ENCODE measurements around the gene SLC22A23.

The SLC22A23 gene

DNA sequence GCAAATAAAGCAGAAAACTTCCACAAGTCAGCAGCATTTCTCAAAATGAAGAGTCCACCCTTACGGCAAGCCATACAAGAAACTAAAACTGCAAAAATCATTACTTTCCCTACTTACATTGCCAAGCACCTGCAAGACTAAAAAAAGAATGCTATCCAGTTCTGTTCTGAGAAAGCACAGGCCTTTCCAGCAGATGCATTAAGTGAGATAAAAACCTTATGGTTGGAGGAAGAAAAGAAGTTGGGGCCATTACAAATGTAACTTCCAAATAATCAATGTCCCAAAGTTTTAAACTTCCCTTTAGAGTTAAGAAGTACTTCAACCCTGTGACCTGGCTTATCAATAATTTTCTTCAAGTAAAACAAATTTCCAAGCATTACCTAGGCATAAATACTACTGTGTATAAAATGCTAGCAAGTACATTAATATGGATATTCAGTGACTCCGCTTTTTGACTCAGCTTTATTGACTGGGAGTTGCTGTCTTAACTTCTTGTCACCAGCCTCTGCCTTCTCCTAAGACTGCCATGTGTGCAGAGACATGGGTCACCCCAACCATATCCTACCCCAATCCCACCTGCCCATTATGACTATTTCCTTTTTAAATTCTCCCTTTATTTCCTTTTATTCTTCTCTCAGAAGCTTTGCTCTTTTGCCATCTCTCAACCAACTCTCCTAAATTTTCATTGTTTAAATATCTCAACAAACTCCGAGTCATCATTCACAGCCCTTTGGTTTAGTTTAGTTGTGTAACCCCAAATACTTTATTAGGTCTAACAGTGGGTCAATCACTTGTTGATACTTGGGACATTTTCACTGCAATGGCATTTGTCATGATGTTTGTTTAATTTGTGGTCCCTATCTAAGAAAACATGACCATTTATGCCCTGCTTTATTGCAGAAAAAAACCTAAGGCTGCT is 49.7 kb downstream of the SLC22A23 start:
- DNase-seq, result no peak

DNA sequence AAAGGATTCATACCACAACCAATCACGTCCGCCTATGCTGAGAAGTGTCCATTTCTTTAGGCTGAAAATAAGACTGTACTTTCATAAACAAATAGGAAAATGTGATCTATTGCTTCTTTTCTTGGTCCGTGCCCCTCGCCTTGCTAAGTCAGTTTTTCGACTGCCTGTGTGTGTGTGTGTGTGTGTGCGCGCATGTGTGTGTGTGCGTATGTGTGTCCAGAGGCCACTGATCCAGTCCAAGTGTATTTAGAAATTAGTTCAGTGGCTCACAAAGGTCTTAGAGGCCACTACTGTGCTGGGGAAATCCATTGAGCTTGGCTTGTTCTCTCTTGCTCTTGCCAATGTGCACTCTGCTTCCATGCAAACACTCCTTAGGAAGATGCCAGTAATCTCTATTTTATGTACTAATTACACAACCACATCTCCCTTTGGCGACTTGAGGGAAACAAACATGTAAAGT is 50.5 kb downstream of the SLC22A23 start:
- DNase-seq, result no peak

DNA sequence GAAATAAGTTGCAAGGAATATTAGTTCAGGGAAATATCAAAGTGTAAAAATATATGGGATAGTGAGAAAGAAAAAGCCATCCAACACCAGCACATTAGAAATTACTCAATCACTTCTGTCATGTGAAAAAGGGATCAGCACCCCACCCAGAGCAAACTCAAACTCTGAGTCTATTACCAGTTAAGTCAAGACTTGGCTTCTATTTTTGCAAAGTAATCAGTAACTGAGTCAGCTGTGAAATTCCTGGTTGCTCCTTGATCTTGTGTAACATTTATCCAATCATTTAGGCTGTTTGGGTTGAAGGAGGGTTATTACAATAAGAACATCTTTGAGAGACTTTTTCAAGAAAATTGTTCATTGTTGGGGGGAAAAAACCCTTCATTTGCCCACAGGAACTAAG is 51.2 kb downstream of the SLC22A23 start:
- no peak for DNase-seq

DNA sequence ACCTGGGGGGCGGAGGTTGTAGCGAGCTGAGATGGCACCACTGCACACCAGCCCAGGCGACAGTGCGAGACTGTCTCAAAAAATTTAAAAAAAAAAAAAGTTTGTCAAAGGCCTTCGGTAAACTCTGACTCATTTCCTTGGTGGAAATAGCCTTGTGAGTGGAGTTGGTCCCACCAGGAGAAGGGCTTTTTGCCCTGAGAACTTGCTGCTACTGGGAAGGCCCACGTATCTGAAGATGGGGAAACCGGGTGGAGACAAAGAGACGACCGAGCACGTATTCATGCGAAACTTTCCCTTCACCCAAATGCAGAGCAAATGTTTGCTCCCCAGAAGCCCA is 51.7 kb downstream of the SLC22A23 start:
- DNase-seq, result no peak

GRCh38 chr6:3403238-3404173 is 53.3 kb downstream of the SLC22A23 start:
- DNase-seq, result no peak

GRCh38 chr6:3402310-3403237 is 54.3 kb downstream of the SLC22A23 start:
- peak in 1 of 58 donors; percentile 11 for DNase-seq

- DNase-seq, result no peak
Observed at GRCh38 chr6:3400162-3400561, 56.7 kb downstream of the SLC22A23 start.

DNA sequence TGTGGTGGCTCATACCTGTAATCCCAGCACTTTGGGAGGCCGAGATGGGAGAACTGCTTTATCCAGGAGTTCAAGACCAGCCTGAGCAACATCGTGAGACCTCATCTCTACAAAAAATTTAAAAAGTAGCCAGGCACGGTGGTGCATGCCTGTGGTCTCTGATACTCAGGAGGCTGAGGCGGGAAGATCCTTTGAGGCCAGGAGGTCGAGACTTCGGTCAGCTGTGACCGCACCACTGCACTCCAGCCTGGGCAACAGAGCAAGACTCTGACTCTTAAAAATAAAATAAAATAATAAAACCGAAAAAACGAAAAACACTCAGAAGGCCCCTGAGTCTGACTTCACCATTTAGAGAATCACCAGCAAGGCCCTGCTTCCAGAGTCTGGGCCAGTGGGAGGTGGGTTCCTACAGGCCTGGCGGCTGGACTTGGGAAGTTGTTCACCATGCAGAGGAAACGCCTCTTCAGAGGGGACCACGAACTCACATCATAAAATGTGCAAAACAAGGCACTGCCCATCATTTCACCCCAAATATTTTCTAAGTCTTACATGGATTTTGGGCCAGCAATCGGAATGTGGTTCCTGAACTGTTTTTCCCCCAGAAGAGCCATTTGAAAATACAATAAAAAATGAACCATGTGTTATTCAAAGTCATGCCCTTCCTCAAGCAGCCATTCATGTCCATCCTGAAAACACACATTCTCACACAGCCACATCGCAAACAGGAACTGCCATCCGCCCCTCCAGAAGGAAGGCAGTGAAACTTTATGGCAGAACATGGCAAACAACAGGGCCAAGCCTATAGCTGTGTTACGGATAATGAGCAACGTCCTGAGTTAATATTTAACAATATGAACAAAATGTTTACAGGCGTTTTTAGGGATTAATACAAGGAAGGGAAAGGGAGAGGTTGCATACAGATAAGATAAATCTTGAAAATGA is 57.8 kb downstream of the SLC22A23 start:
- no peak for DNase-seq

GRCh38 chr6:3398165-3398562 is 58.7 kb downstream of the SLC22A23 start:
- DNase-seq, result peak in 7 of 58 donors; percentile 12 to 53 (median 27)

- DNase-seq, result no peak
Observed at GRCh38 chr6:3397229-3398164, 59.4 kb downstream of the SLC22A23 start.

DNA sequence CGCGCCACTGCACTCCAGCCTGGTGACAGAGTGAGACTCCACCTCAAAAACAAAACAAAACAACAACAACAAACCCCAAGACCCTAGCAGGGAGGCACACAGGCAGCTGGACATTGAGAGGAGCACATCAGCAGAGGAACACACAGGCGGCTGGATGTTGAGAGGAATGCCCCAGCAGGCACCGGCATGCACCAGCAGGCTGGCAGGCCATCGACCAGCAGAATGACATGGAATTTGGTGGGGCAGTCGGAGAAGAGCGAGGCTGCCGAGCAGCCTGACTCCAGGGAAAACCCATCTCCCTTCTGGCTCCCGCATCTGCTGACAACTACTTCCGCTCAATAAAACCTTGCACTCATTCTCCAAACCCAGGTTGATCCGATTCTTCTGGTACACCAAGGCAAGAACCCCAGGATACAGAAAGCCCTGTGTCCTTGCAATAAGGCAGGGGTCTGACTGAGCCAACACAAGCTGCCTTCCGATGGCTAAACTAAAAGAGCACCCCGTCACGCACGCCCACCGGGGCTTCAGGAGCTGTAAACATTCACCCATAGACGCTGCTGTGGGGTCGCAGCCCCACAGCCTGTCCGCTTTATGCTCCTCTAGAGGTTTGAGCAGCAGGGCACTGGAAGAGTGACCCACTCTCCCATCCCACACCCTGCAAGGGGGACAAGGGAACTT is 60.2 kb downstream of the SLC22A23 start:
- DNase-seq, result peak in 1 of 58 donors; percentile 27

DNA sequence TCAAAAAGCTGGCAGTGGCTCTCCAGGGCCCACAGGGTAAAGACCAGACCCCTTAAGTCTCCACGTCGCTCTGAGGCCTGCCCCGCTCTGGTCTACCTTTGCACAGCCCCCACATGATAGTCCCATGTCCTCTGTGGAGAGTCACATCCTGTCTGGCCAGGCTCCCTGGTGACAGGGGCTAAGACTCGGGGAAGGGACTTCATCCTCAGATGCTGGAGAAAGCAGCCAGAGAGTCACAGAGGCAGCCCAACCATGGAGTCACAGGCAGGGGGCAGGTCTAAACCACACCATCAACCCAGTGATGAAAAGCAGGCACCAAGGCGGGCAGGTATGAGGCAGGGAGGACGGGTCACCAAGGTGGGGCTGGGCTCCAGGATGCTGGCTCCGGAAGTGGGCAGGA is 62.2 kb downstream of the SLC22A23 start:
- no peak for DNase-seq

DNA sequence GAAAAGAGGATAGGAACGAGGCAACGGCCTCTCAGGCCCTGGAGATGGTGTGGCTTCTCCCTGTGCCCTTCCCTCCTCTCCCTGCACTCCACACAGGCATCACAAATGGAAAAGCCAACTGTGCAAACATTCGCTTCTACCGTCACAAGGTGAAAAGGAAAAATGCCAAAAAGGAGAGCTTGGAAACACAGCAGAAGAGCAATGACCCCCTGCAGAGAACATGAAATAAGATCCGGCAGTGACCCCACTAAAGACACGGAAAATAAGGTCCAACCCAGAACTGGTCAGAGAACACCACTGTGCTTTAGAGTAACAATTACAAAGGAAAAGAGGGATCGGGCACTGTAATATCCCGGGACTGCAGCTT is 63.0 kb downstream of the SLC22A23 start:
- no peak for DNase-seq

DNA sequence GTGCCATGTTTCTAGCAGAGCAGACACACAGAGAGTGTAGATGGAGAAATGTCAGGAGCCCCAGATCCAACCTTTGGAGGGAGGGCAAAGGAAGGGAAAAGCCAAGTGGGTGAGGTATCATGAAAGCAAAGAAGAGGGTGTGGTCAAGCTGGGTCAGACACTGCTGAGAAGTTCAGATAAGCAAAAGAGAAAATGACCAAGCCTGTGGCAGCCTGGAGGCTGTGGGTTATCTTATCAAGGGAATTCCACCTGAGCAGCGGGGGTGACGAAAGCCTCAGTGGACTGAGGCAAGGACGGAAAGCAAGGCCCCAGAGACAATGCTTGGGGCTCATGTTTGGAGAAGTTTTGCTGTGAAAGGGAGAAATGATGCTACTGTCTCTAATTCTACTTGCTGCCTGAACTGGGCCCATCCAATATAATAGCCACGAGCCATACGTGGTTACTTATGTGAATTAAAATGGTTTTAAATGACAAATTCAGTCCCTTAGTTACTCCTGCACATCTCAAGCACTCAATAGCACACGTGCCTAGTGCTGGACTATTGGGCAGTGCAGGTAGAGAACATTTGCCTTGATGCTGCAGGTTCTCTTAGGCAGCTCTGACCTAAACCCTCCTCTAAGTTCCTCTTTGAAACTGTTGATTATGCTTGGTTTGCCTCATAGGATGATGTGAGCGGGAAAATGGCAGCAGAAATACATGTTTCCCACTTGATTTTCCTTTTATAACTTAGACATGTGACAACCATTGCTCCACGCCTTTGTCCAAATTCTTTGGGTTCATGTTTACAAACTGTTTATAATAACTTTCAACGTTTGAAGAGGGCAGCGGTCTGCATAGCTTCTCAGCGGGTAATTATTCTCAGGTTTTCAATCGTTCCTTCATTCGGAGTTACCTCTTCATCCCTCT is 63.7 kb downstream of the SLC22A23 start:
- no peak for DNase-seq

DNA sequence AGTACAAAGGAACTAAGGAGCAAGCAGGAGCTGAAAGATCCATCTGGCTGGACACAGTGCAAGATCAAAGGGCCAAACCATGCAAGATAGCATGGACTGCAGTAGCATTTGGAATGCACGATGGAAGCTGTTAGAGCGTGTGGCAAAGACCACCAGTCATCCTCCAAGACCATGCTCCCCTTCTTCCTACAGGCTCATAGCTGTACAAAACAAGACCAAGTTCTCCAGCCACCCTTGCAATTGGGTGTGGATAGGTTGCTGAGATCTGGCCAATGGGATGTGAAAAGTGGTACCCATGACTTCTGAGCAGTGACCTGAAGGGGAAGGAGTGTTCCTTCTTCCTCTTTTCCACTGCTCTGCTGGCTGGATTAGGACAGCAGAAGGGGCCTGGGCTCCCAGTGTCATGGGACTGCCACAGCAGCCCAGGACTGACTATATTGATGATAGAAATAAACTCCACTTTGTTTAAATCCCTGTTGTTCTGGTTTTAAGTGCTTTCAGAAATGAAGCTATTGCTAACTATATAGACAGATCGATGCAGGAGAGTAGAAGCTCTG is 64.9 kb downstream of the SLC22A23 start:
- DNase-seq, result no peak

DNA sequence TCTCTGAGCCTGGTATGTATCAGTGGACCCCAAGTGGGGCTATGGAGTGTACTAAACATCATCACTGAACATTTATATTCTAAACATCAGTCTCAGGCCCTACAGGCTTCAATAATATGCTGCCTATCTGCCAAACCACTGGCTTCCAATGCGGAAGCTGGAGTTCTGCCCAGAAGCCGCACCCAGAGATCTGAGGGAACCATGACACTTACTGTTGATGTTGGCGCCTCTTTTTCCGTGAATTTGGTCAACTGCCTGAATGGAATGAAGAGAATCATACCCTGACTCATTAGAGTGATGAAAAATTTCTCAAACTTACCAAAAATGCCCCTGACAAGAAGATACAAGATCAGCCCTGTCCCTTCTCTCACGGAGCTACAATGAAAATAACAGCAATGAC is 66.2 kb downstream of the SLC22A23 start:
- peak in 19 of 58 donors; percentile 20 to 76 (median 37) for DNase-seq

Measured in anterior cingulate cortex (tissue), 58 donors.